ENCODE measurements around the gene POLR2J3. TPM values are rescaled to one million over a fixed set of nuclear protein-coding genes. Genes with fewer than 3 reads are reported as not detected.
"Not testable (repeated sequence)": the region's sequence is repeated elsewhere in the genome, so short reads cannot be mapped to it uniquely, and the experiment has no call there.

POLR2J3 gene
- total RNA-seq, 2 donors from 2014 or later, result 24.9 to 42.9 TPM

- not testable (repeated sequence) for H3K4me3 ChIP-seq (ENCODE audit: low read length); H3K36me3 Mint-ChIP-seq (ENCODE audit: low read depth); DNase-seq; H3K27ac Mint-ChIP-seq; H3K27me3 ChIP-seq (ENCODE audit: control insufficient read depth, insufficient read depth, low read length, poor library complexity, severe bottlenecking); H3K9me3 ChIP-seq (ENCODE audit: control insufficient read depth, low read length); H3K9me3 Mint-ChIP-seq; H3K9ac ChIP-seq (ENCODE audit: extremely low read depth, low read length, poor library complexity, severe bottlenecking); H3K4me3 Mint-ChIP-seq; H3K4me1 Mint-ChIP-seq; H3K36me3 ChIP-seq (ENCODE audit: control insufficient read depth, insufficient read depth, low read length); H3K4me1 ChIP-seq (ENCODE audit: control insufficient read depth, insufficient read depth, low read length); H3K27me3 Mint-ChIP-seq (ENCODE audit: insufficient read depth); H3K27ac ChIP-seq (ENCODE audit: low read depth, low read length)
- no CpG with 5 or more reads among the region's 5 CpGs for WGBS, 2 experiments (ENCODE audit: insufficient coverage in 1 of 2, insufficient read length in 1 of 2)
These were observed 11.1 kb upstream of the POLR2J3 start for GRCh38 chr7:102583495-102583894.

- H3K4me3 Mint-ChIP-seq; H3K27ac ChIP-seq (ENCODE audit: low read depth, low read length); H3K27me3 Mint-ChIP-seq (ENCODE audit: insufficient read depth); H3K4me1 Mint-ChIP-seq; H3K9me3 Mint-ChIP-seq; H3K27ac Mint-ChIP-seq; H3K4me1 ChIP-seq (ENCODE audit: control insufficient read depth, insufficient read depth, low read length); H3K4me3 ChIP-seq (ENCODE audit: low read length); H3K36me3 ChIP-seq (ENCODE audit: control insufficient read depth, insufficient read depth, low read length); H3K27me3 ChIP-seq (ENCODE audit: control insufficient read depth, insufficient read depth, low read length, poor library complexity, severe bottlenecking); H3K36me3 Mint-ChIP-seq (ENCODE audit: low read depth); H3K9me3 ChIP-seq (ENCODE audit: control insufficient read depth, low read length); DNase-seq; H3K9ac ChIP-seq (ENCODE audit: extremely low read depth, low read length, poor library complexity, severe bottlenecking): not testable (repeated sequence)
- no CpG with 5 or more reads among the region's 5 CpGs for WGBS, 2 experiments (ENCODE audit: insufficient coverage in 1 of 2, insufficient read length in 1 of 2)
These were observed 9.3 kb upstream of the POLR2J3 start for GRCh38 chr7:102581722-102582121.

- no CpG with 5 or more reads among the region's 5 CpGs for whole genome bisulfite sequencing, 2 experiments (ENCODE audit: insufficient coverage in 1 of 2, insufficient read length in 1 of 2)
- H3K4me3 ChIP-seq (ENCODE audit: low read length); H3K27ac Mint-ChIP-seq; H3K36me3 Mint-ChIP-seq (ENCODE audit: low read depth); H3K9me3 Mint-ChIP-seq; H3K27ac ChIP-seq (ENCODE audit: low read depth, low read length); H3K9me3 ChIP-seq (ENCODE audit: control insufficient read depth, low read length); H3K27me3 Mint-ChIP-seq (ENCODE audit: insufficient read depth); H3K36me3 ChIP-seq (ENCODE audit: control insufficient read depth, insufficient read depth, low read length); DNase-seq; H3K4me3 Mint-ChIP-seq; H3K9ac ChIP-seq (ENCODE audit: extremely low read depth, low read length, poor library complexity, severe bottlenecking); H3K4me1 Mint-ChIP-seq; H3K4me1 ChIP-seq (ENCODE audit: control insufficient read depth, insufficient read depth, low read length); H3K27me3 ChIP-seq (ENCODE audit: control insufficient read depth, insufficient read depth, low read length, poor library complexity, severe bottlenecking): not testable (repeated sequence)
These were observed 6.1 kb upstream of the POLR2J3 start for GRCh38 chr7:102578486-102578885.

- H3K27ac Mint-ChIP-seq; H3K36me3 Mint-ChIP-seq (ENCODE audit: low read depth); H3K4me3 ChIP-seq (ENCODE audit: low read length); H3K9me3 Mint-ChIP-seq; H3K27me3 ChIP-seq (ENCODE audit: control insufficient read depth, insufficient read depth, low read length, poor library complexity, severe bottlenecking); H3K27me3 Mint-ChIP-seq (ENCODE audit: insufficient read depth); H3K36me3 ChIP-seq (ENCODE audit: control insufficient read depth, insufficient read depth, low read length); H3K4me1 Mint-ChIP-seq; H3K4me3 Mint-ChIP-seq; H3K9me3 ChIP-seq (ENCODE audit: control insufficient read depth, low read length); H3K4me1 ChIP-seq (ENCODE audit: control insufficient read depth, insufficient read depth, low read length); H3K27ac ChIP-seq (ENCODE audit: low read depth, low read length); H3K9ac ChIP-seq (ENCODE audit: extremely low read depth, low read length, poor library complexity, severe bottlenecking): not testable (repeated sequence)
- 85% methylated on average over 5 of the region's 7 CpGs; no CpG with 5 or more reads in 1 of the 2 experiments for WGBS, 2 experiments (ENCODE audit: insufficient coverage in 1 of 2, insufficient read length in 1 of 2)
- peak; percentile 10 for DNase-seq
These were observed 5.2 kb upstream of the POLR2J3 start for GRCh38 chr7:102577315-102578240.

- H3K27ac Mint-ChIP-seq; H3K4me1 Mint-ChIP-seq; H3K4me3 ChIP-seq (ENCODE audit: low read length); H3K9me3 ChIP-seq (ENCODE audit: control insufficient read depth, low read length); H3K27me3 Mint-ChIP-seq (ENCODE audit: insufficient read depth); H3K9ac ChIP-seq (ENCODE audit: extremely low read depth, low read length, poor library complexity, severe bottlenecking); H3K36me3 Mint-ChIP-seq (ENCODE audit: low read depth); DNase-seq; H3K4me1 ChIP-seq (ENCODE audit: control insufficient read depth, insufficient read depth, low read length); H3K9me3 Mint-ChIP-seq; H3K27ac ChIP-seq (ENCODE audit: low read depth, low read length); H3K36me3 ChIP-seq (ENCODE audit: control insufficient read depth, insufficient read depth, low read length); H3K4me3 Mint-ChIP-seq; H3K27me3 ChIP-seq (ENCODE audit: control insufficient read depth, insufficient read depth, low read length, poor library complexity, severe bottlenecking): not testable (repeated sequence)
- WGBS, 2 experiments (ENCODE audit: insufficient coverage in 1 of 2, insufficient read length in 1 of 2), result no CpG with 5 or more reads among the region's 3 CpGs
These were observed 4.0 kb upstream of the POLR2J3 start for GRCh38 chr7:102576363-102576762.

GRCh38 chr7:102574607-102575006, 2.2 kb upstream of the POLR2J3 start:
- not testable (repeated sequence) for H3K4me1 Mint-ChIP-seq; H3K9ac ChIP-seq (ENCODE audit: extremely low read depth, low read length, poor library complexity, severe bottlenecking); H3K4me1 ChIP-seq (ENCODE audit: control insufficient read depth, insufficient read depth, low read length); H3K27ac Mint-ChIP-seq; H3K36me3 ChIP-seq (ENCODE audit: control insufficient read depth, insufficient read depth, low read length); H3K9me3 Mint-ChIP-seq; H3K27me3 ChIP-seq (ENCODE audit: control insufficient read depth, insufficient read depth, low read length, poor library complexity, severe bottlenecking); H3K4me3 Mint-ChIP-seq; H3K36me3 Mint-ChIP-seq (ENCODE audit: low read depth); H3K27ac ChIP-seq (ENCODE audit: low read depth, low read length); H3K9me3 ChIP-seq (ENCODE audit: control insufficient read depth, low read length); H3K4me3 ChIP-seq (ENCODE audit: low read length); DNase-seq; H3K27me3 Mint-ChIP-seq (ENCODE audit: insufficient read depth)
- no CpG with 5 or more reads among the region's 6 CpGs for WGBS, 2 experiments (ENCODE audit: insufficient coverage in 1 of 2, insufficient read length in 1 of 2)

- not testable (repeated sequence) for H3K9me3 Mint-ChIP-seq, H3K4me1 Mint-ChIP-seq, H3K27ac Mint-ChIP-seq
These were observed 3.8 kb downstream of the POLR2J3 start for GRCh38 chr7:102568620-102569019.

More at GRCh38 chr7:102568620-102569019, 3.8 kb downstream of the POLR2J3 start:
- not testable (repeated sequence) for H3K4me1 ChIP-seq (ENCODE audit: control insufficient read depth, insufficient read depth, low read length); H3K27me3 Mint-ChIP-seq (ENCODE audit: insufficient read depth); H3K27ac ChIP-seq (ENCODE audit: low read depth, low read length); H3K9ac ChIP-seq (ENCODE audit: extremely low read depth, low read length, poor library complexity, severe bottlenecking); H3K4me3 Mint-ChIP-seq; DNase-seq; H3K36me3 Mint-ChIP-seq (ENCODE audit: low read depth); H3K27me3 ChIP-seq (ENCODE audit: control insufficient read depth, insufficient read depth, low read length, poor library complexity, severe bottlenecking); H3K36me3 ChIP-seq (ENCODE audit: control insufficient read depth, insufficient read depth, low read length); H3K4me3 ChIP-seq (ENCODE audit: low read length); H3K9me3 ChIP-seq (ENCODE audit: control insufficient read depth, low read length)
- 95% methylated on average over 2 of the region's 11 CpGs; no CpG with 5 or more reads in 1 of the 2 experiments for WGBS, 2 experiments (ENCODE audit: insufficient coverage in 1 of 2, insufficient read length in 1 of 2)
